Measurements from ENCODE around the gene GMPS.
"Not testable (repeated sequence)": the region's sequence is repeated elsewhere in the genome, so short reads cannot be mapped to it uniquely, and the experiment has no call there.

GMPS gene

DNA sequence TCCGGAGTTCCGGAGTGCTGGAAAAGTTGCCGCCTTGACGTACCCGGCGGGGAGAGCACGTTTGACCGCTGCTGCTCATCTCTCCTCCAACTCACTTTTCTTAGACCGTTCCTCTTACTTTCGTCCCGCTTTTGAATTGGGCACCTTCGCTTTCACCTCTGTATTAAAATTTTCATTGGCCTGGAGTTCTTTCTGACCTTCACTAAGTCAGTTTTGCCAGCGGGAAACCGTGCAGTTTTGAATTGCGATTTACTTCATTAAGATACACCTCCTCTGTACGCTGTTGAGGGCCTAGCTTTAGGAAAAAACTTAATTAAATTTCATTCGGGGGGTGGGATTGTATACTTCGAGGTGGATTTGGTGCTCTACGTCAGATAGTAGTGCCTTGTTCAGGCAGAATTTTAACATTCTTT is 1.3 kb downstream of the GMPS start:
- no peak for DNase-seq (ENCODE audit: low read depth in 1 of 2, low spot score in 1 of 2)

- DNase-seq (ENCODE audit: low read depth in 1 of 2, low spot score in 1 of 2): no peak
Observed at GRCh38 chr3:155872904-155873646, 2.6 kb downstream of the GMPS start.

DNA sequence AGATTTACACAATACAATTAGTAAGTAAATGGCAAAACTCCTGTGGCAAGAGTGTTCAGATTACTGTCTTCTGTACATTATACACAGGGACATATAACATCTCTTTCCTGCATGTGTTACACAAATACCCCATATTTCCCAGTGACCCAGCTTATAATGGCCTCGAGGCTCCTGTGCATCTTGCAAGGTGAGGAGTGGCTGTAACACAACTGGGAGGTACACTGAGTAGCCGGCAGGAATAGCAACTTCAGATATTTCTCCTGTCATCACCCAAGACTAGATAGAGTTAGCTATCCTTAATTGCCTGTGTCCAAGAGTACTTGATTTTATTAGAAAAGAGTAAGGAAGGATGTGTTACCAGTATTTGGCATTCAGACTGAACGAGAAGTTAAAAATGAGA is 5.6 kb downstream of the GMPS start:
- DNase-seq (ENCODE audit: low read depth in 1 of 2, low spot score in 1 of 2): no peak

- DNase-seq (ENCODE audit: low read depth in 1 of 2, low spot score in 1 of 2): no peak
Observed at GRCh38 chr3:155876503-155876902, 6.1 kb downstream of the GMPS start.

- DNase-seq (ENCODE audit: low read depth in 1 of 2, low spot score in 1 of 2): no peak
Observed at GRCh38 chr3:155880286-155880685, 9.8 kb downstream of the GMPS start.

DNA sequence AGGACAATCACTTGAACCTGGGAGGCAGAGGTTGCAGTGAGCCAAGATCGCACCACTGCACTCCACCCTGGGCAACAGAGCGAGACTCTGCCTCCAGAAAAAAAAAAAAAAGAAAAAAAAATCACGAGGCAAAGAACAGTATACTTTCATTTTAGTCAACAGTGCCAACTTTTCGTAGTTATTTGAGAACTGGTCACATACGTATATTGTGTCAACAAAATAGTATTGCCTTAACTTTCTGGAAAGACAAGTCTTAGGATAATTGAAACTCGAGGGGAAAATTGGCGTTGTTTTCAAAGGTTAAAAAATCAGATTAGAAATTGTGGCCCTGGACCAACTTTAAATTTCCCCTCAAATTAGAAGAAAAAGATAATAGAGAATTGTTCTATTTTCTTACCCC is 13.8 kb downstream of the GMPS start:
- no peak for DNase-seq (ENCODE audit: low read depth in 1 of 2, low spot score in 1 of 2)

GRCh38 chr3:155885292-155885691 is 14.8 kb downstream of the GMPS start:
- DNase-seq (ENCODE audit: low read depth in 1 of 2, low spot score in 1 of 2): no peak

- DNase-seq (ENCODE audit: low read depth in 1 of 2, low spot score in 1 of 2): not testable (repeated sequence)
Observed at GRCh38 chr3:155886348-155886747, 15.9 kb downstream of the GMPS start.

DNA sequence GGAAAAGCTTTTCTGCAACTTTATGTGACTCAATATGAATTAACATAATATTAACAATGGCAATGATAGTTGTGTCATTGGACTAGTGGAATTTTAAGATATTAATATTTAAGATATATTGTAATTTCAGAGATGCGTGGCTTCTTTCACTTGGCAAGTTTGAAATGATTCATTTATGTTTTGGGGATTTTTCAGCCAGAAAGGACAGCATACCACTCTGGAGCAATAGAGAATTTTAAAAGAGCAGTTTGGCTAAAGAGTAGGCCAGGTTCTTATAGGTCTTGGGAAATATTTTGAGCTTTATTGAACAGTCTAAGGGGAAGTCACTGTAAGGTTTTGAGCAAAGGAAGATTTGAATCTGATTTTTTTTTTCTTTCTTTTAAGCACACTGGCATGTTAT is 16.5 kb downstream of the GMPS start:
- DNase-seq (ENCODE audit: low read depth in 1 of 2, low spot score in 1 of 2): no peak

DNA sequence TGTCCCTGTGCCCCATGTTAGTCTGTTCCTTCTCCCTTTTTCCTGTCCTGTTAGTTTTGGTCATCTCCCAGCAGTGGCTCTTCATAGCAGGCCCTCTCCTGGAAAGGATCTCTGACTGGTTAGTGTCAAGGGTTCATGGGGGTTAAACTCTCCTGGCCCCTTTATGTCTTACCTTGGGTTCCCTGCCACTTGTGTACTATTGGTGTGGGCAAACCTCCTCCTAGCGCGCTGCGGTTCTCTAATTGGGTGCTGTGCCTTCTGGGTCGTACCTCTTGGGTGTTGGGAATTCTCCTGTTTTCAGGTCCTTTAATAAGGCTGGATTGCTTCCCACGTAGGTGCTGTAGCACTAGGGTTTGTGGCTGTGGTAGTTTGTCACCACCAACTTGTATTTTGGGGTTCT is 18.8 kb downstream of the GMPS start:
- no peak for DNase-seq (ENCODE audit: low read depth in 1 of 2, low spot score in 1 of 2)

- DNase-seq (ENCODE audit: low read depth in 1 of 2, low spot score in 1 of 2): no peak
Observed at GRCh38 chr3:155889952-155890351, 19.5 kb downstream of the GMPS start.

DNA sequence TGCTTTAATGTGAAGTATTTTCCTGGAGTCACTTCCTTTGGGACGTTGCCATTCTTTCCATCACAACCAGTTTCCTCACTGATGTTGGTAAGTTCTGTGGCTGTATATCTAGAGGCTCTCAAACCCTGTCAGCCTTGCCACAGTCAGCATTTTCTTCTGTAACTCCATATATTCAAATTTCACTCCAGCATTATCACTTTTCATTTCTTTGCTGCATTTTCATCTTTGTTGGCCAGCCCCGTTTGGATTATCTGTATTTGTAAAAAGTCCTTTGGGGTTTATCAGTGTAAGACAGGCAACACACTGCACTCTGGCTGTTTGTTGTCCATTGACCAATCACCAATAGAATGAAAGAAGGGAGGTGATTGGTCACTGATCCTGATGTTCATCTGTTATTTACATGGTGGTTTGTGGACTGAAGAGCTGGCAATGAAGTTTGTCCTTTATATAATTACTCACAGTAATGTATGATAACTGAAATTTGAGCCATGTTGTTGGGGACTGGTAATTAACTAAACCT is 20.3 kb downstream of the GMPS start:
- no peak for DNase-seq (ENCODE audit: low read depth in 1 of 2, low spot score in 1 of 2)

GRCh38 chr3:155891321-155891720 is 20.9 kb downstream of the GMPS start:
- no peak for DNase-seq (ENCODE audit: low read depth in 1 of 2, low spot score in 1 of 2)

- DNase-seq (ENCODE audit: low read depth in 1 of 2, low spot score in 1 of 2): no peak
Observed at GRCh38 chr3:155895379-155895900, 25.0 kb downstream of the GMPS start.

DNA sequence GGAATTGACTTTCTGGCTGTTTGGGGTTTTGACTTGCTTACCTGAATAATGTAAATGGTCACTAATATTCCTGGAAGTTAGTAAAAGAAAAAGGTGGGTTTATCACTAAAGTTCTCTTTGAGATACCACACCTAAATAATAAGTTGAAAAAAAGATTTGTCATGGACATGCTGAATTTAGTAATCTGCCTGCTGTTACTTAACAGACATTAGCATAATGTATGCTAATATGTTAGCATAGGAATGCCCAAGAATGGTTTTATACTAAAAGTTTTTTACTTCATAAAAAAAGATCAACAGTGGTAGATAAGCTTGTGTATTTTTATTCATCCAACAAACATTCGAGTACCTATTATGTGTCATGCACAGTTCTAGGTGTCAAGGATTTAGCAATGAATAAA is 36.5 kb downstream of the GMPS start:
- DNase-seq (ENCODE audit: low read depth in 1 of 2, low spot score in 1 of 2): no peak

GRCh38 chr3:155908086-155908485 is 37.6 kb downstream of the GMPS start:
- no peak for DNase-seq (ENCODE audit: low read depth in 1 of 2, low spot score in 1 of 2)

DNA sequence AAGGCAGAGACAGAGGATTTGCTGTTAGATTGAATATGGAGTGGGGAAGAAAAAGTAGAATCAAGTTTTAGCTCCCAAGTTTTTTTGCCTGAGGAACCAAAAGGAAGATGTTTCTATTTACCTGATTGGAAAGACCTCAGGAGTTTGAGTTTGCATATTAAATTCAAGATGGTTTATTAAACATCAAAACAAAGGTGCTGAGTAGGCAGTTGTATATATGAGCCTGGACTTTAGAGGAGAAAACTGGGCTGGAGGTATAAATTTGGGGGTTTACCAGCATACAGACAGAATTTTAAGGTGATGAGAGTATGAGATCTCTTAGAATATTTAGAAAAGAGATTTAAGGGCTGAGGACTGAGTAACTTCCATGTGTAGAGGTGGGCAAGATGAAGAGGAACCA is 38.2 kb downstream of the GMPS start:
- DNase-seq (ENCODE audit: low read depth in 1 of 2, low spot score in 1 of 2): no peak

DNA sequence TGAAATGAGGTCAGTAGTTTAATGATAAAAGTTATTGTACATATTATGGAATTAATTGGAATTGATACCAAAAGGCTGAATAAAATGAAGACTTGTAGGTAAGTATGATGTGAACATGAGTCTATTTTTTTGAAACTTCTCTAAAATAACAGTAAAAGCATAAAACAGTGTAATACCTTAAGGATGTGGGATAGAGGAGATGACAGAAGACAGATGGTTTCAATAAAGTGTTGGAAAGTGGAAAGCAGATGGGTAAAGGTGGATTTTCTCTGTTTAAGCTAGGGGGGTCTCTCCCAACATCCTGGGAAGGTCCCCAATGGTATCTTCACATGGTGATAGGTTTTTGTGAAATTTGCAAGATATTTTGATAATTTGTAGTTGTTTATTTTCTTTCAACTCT is 41.6 kb downstream of the GMPS start:
- DNase-seq (ENCODE audit: low read depth in 1 of 2, low spot score in 1 of 2): no peak

- no peak for DNase-seq (ENCODE audit: low read depth in 1 of 2, low spot score in 1 of 2)
Observed at GRCh38 chr3:155912579-155913190, 42.2 kb downstream of the GMPS start.

GRCh38 chr3:155917781-155918180 is 47.3 kb downstream of the GMPS start:
- no peak for DNase-seq (ENCODE audit: low read depth in 1 of 2, low spot score in 1 of 2)

DNA sequence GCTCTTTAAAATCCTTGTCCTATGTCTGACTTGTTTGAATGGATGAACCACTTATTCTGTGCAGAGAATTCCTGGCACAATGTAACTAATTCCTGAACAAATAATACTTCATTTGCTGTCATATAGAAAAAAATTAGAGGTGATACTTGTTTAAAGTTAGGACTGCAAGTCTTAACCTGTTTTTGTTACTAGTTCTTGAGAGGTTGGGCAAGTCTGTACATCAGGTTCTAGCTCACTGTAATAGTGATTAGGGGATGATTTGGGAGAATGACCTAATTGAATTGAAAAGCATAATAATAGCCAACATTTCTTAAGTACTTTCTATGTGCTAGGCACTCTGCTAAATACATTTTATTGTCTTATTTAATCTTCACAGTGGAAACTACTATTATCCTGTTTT is 49.3 kb downstream of the GMPS start:
- no peak for DNase-seq (ENCODE audit: low read depth in 1 of 2, low spot score in 1 of 2)

- DNase-seq (ENCODE audit: low read depth in 1 of 2, low spot score in 1 of 2): no peak
Observed at GRCh38 chr3:155921486-155921885, 51.0 kb downstream of the GMPS start.

DNA sequence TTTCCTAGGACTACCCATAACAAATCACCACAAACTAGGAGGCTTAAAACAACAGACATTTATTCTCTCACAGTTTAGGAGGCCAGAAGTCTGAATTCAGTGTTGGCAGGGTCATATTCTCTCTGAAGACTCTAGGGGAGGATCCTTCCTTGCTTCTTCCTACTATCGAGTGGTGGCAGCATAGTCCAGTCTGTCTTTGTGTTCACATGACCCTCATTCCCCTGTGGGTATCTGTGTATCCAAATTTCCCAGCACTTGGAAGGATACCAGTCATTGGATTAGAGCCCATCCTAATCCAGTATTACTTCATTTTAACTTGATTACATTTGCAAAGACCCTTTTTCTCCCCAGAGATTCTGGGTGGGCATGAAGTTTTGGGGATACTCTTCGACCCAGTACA is 63.8 kb downstream of the GMPS start:
- DNase-seq (ENCODE audit: low read depth in 1 of 2, low spot score in 1 of 2): no peak

Data from activated T-helper 1 cell treated with anti-CD3 and anti-CD28 coated beads, Interleukin-2, amount 50 U/mL, for 16 hours (primary cell).